Stimulated activated CD8-positive, alpha-beta memory T cell treated with anti-CD3 and anti-CD28 coated beads, Interleukin-2, amount 100 ng/mL, for 1 hour (primary cell): ENCODE results near the gene MZT1.

Experiments used
- DNase-seq, 2 donors: peaks; one replicate each; pipeline ENCODE4 v3.0.0-alpha.2; 2020; ENCODE audit warnings: low read depth in 2 of 2

Gene MZT1

GRCh38 chr13:72680353-72680752 lies 47.1 kb downstream of the MZT1 start:
- no peak for DNase-seq

DNA sequence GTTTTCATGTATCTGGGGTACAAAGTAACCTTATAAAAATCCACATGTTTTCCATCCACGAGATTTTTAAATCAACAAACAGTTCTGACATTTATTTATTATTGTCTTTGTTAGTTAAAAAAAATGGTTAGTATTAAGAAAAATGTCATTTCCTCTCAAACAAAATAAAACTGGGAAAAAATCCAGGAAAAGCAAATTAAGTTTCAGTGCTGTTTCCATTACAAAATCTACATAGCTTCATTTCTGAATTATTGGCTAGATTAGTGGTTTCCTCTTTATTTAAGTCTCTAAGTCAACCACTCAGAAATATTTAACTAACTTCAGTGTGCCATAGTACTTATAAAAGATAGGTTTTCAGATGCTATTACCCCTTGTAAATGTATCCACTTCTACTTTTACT lies 49.1 kb downstream of the MZT1 start:
- DNase-seq, result no peak

GRCh38 chr13:72677431-72677830 lies 50.0 kb downstream of the MZT1 start:
- no peak for DNase-seq

- DNase-seq, result no peak
Measured at GRCh38 chr13:72666391-72666790, 61.0 kb downstream of the MZT1 start.

DNA sequence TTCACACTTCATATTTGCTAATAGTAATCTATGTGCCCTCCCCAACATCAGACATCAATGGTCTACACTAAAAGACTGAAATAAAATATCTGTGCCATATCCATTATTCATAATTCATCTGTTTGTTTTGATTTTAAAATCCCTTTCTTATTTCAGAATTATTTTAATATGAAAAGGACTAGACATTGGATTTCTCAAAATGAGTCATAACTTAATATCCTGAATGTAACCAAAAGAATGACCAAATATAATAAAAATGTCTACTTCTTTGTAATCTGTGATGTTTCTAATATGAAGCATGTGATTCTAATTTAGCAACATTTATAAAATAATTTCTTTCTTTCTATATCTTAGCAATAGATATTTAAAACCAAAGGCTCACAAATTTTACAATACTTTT lies 64.9 kb downstream of the MZT1 start:
- no peak for DNase-seq
